SK-N-SH treated with all-trans-retinoic acid at 6 μM for 48 hours (cell line): ENCODE results near the gene LRRC10.

Experiments used
- ATAC-seq: fragments of 200-7000 bp; cut with Tn5 transposase; 3 replicates; pipeline ENCODE4 v1.9.1; 2020; ENCODE audit warnings: mild to moderate bottlenecking, moderate library complexity
- CSDC2 ChIP-seq: fragments of 250-450 bp; sonication (Bioruptor Pico); IDR thresholded peaks from 2 replicates; pipeline ENCODE4 v1.5.0; 2020; ENCODE audit warnings: mild to moderate bottlenecking, moderate library complexity
- CSRNP3 ChIP-seq: fragments of 250-450 bp; sonication (Bioruptor Pico); IDR thresholded peaks from 2 replicates; pipeline ENCODE4 v1.5.1; 2021; ENCODE audit warnings: mild to moderate bottlenecking, moderate library complexity
- ISL1 ChIP-seq: fragments of 250-450 bp; sonication (Bioruptor Pico); IDR thresholded peaks from 2 replicates; pipeline ENCODE4 v2.1.2; 2022; ENCODE audit warnings: mild to moderate bottlenecking, moderate library complexity
- RARB ChIP-seq: fragments of 250-450 bp; sonication (Bioruptor Pico); IDR thresholded peaks from 2 replicates; pipeline ENCODE4 v1.8.0; 2021; ENCODE audit warnings: mild to moderate bottlenecking, moderate library complexity
- TCF4 ChIP-seq: fragments of 250-450 bp; sonication (Bioruptor Pico); IDR thresholded peaks from 2 replicates; pipeline ENCODE4 v1.8.0; 2021; ENCODE audit warnings: mild to moderate bottlenecking, moderate library complexity, borderline replicate concordance
- ZC3H10 ChIP-seq: fragments of 250-450 bp; sonication (Bioruptor Pico); IDR thresholded peaks from 2 replicates; pipeline ENCODE4 v1.5.1; 2021; ENCODE audit warnings: mild to moderate bottlenecking, moderate library complexity
- ZFP3 ChIP-seq: fragments of 250-450 bp; sonication (Bioruptor Pico); IDR thresholded peaks from 2 replicates; pipeline ENCODE4 v1.5.0; 2020; ENCODE audit warnings: mild to moderate bottlenecking, moderate library complexity
- ZNF565 ChIP-seq: fragments of 450-650 bp; formaldehyde crosslinking; conservative IDR thresholded peaks from 2 replicates; pipeline ENCODE4 v1.5.0; 2020; ENCODE audit warnings: low read depth, mild to moderate bottlenecking, moderate library complexity

The LRRC10 gene

GRCh38 chr12:69563166-69563762, 47.4 kb downstream of the LRRC10 start:
- no peak for TF ChIP-seq RARB (CRISPR knock-in tag)
- TF ChIP-seq ZFP3 (CRISPR knock-in tag): no peak
- no peak for TF ChIP-seq ZC3H10 (CRISPR knock-in tag)
- no peak for TF ChIP-seq ISL1 (CRISPR knock-in tag)
- no peak for TF ChIP-seq CSDC2
- TF ChIP-seq TCF4 (CRISPR knock-in tag): no peak
- no peak for TF ChIP-seq ZNF565
- TF ChIP-seq CSRNP3 (CRISPR knock-in tag): no peak
- TF ChIP-seq, all 23 proteins: peak for 0
- no peak for ATAC-seq
